Inferior parietal cortex (tissue), 1 donor: ENCODE data around the gene PCDH12.

Experiments
- DNase-seq: peaks from one replicate; pipeline ENCODE4 v3.0.0-alpha.2; 2016; ENCODE audit errors: extremely low spot score

Gene PCDH12

GRCh38 chr5:141966275-141966962, 8.4 kb upstream of the PCDH12 start:
- DNase-seq = no peak

DNA sequence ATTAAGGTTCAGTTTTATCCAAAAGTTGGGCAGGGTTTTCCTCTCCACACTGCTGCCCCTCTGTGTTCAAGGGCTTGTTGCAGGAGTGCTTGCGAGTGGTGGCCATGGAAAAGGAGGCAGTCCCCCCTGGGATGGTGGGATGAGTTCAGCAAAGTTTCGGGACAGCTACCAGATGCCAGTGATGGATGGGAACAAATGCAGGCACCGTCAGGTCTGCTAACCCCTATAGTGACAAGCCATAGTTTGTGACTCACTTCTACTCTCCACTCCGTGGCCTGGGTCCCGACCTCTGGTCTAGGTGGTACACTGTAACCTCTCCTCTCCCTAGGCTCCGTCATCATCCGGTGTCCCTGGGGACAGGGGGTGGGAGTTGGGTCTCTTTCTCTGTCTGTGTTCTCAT, 7.1 kb upstream of the PCDH12 start:
- no peak for DNase-seq

GRCh38 chr5:141963701-141964100, 5.7 kb upstream of the PCDH12 start:
- no peak for DNase-seq

DNA sequence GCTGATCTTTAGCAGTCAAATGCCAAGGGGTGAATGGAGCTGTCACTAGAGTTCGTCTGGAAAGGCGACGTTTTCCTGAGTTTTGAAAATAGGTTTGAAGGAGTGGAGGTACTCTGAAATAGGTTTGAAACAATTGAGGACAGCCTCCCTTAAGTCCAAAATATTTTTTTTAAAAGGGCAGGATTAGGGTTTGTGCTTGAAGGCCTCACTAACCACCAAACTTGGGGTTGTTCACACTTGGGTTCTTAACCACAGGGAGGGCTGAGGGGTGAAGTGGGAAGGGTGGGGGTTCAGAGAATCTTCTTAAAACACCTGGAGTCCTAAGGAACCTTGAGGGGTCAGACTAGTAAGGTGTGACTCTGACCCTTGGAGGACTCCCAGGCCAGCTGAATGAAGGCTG, 3.5 kb upstream of the PCDH12 start:
- DNase-seq = no peak

DNA sequence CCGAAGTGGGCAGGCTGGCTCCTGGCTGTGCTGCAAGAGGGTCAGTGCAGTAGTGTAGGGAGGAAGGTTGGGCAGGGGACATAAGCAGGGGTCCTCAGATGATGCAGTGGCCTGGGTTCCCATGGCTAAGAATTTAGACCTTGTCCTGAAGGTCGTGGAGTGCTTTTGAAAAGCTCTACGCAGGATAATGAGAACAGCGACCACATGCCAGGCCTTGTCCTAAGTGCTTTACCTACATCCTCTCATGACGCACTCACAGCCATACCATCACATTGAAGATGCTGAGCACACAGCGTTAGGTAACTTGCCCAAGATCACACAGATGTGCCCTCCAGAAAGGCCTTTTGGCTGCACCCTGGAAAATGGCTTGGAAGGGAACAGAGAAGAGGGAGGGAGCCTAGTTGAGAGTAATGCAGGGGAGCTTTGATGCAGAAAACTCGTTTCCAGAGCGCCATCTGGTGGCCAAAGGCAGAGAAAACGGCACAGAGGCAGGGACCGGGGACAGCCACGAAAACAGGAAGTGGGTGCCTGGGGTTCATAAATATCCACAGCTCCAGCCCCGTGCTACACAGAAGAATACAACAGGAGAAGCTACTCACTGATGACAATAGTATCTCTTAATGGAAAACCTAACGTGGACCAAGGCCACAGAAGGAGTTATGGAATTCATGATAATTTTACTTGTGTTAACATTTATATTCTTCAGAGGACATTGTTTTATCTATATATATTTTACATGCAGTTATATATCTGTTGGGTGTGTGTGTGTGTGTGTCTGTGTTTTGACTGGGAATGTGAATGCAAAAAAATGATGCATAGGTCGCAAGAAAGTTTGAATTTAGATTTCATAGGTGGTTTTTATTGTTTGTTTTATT, 2.7 kb upstream of the PCDH12 start:
- DNase-seq = peak; percentile 99

DNA sequence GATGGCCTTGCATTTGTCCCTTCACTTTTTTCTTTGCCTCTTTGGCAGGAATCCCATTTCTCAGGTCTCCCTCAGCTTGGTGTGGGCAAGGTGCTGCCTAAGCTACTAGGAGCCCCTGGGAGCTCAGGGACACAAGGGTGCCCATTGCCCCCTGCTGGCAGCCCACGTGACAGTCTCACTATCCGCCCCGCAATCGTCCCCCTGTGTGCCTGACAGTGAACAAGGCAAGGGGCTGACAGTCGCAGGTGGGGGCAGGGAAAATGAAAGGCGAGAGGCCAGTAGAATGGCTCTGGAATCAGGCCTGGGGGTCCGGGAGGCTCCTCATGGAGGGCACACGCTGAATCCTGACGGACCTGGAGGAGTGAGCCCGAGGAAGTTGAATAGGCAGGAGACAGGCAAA, 2.0 kb upstream of the PCDH12 start:
- no peak for DNase-seq

DNA sequence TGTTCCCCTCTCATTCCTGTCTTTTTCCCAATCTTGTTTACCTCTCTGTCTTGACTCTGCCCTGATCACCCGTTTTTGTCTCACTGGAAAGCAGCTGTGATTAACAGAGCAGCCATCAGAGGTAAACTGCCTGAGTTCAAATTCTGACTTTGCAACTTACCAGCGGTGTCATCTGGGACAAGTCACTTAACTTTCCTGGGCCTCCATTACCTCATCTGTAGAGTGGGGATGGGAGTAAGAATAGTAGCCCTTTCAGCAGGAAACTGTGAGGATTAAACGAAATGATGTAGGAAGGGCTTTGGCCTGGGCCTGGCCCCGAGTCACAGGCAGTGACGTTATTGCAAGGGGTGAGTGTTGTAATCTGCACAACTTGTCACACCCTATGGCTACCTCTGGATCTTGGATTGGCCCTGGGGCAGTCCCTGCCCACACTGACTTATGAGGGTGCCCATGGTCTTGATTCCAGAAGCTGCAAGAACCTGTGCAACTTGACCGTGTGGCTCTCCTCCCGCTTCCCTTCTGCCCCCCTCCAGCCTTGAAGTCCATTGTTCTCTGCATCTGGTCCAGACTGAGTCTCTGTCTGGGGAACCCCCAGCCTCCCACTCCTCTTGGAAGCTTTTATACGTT, 657 bp upstream of the PCDH12 start:
- no peak for DNase-seq

DNA sequence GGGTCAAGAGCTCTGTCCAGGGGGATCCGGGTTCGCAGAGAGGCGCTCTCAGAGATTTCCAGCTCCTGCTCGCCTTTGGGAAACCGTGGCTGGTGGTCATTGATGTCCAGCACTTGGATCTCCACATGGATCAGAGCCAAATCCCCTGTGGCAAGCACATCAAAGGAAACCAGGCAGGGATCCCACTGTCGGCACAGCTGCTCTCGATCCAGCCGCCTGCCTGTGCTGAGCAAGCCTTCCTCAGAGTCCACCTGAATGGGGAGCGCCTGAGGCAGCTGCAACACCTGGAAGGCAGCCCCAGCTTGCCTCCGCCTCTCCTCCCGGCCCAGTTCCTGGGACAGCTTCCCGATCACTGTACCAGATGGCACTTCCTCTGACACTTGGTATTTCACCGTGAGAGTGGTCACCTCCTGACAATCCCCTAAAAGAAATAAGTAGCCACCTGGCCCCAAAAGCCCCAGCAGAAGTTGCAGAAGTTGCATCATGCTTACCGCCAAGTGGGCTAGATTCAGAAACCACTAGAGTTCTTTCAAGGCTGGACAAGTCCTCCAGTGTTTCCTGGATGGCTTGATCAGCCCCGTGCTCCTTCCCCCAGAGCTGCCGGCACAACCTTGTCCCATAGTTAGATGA, 520 bp downstream of the PCDH12 start:
- DNase-seq = no peak

DNA sequence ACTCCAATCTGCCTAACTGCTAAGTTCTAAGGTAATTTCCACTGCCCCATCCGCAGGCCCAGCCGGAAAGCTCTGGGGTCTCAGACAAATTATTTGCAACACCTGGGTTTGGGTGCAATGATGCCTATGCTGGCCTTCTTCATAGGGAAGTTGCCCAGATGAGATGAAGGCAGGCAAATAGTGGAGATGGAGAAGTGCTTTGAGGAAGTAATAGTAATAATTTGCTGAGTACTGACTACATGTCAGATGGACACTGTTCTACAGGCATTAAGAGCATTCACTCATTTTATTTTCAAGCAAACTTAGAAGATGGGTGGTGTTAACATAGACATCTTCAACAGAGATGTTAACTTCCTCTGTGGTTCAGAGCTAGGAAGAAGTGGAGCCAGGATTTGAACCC, 3.8 kb downstream of the PCDH12 start:
- DNase-seq = no peak

DNA sequence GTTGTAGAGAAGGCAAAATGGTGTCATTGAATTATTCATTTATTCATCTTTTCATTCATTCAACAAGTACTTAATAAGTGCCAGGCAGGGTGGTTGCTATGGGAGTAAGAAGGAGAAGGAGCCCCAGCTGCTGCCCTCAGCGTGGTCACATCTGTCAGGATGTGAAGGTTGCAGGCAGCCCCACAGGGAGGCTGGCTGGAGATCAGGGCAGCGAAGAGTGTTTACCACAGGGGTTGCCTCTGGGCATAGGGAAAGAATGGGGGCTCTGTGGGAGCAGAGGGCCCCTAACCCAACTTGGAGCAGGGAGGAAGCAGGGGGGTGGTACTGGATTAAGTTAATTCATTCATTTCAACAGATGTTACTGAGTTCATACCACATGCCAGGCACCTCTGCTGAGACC, 6.0 kb downstream of the PCDH12 start:
- DNase-seq = no peak

DNA sequence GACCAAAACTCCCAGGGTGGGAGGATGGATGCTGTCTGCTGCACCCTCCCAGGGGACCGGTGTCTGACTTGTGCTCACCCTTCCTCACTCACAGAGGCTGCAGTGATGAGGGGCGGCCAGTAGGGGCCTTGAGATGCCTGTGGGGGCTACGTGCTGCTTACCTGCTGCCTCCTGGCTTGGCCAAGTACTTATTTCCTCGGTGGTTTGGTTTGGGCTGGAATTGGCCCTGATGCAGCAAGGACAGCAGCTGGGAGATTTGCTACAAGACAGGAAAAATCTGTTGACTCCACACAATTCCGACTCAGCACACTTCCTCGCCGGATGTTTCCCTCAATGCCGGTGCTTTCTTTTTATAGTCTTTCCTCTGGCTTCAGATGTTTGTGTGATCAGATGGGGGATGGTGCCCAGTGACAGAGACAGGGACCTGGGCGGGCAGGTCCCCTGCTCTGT, 6.6 kb downstream of the PCDH12 start:
- DNase-seq = no peak

DNA sequence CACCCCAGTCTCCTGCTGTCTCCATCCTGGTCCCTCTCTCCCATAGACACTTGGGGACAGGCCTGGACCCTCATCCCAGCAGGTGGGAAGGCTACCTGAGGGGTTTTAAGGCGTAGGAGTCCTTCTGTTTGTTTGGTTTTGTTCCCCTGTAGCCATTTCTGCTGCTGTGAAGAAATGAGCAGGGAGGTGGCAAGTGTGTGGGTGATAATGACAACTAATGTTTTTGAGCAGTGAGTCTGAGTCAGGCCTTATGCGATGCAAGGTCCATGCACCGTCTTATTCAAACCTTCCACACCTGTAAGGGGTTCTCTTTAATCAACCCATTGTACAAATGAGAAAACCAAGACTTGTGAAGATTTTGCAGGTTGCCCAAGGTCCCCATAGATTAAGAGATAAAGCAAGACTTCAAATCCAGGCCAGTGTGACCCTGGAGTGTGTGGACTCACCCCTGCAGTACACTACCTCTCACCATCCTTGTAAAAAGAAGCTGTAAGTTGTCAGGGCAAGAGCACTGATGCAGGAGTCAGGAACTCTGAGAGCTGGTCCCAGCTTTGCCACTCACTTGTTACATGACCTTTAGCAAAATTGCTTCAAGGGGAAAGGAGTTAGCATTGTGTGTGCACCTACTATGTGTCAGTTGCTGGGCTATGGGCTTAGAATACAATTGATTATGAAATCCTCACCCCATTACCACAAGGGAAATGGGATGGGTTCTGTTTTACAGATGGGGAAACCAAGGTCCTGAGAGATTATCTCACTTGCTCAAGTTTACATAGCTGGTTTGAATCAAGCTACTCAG, 7.6 kb downstream of the PCDH12 start:
- DNase-seq = no peak

DNA sequence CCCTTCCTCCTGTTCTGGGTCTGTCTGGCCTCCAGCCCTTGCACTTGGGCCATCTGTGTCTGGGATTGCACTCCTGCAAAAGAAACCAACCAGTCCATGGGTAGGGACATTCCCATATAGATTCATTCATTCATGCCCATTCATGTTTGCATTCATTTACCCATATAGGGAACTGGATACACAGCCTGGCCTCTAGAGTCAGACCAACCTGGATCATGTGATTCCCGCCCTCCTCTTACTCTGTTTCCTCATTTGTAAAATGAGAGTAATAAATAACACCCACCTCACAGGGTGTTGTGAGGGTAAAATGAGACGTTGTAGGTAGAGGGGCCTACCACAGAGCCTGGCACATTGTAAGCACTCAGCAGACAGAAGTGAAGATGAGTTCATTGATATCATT, 8.5 kb downstream of the PCDH12 start:
- DNase-seq = no peak

DNA sequence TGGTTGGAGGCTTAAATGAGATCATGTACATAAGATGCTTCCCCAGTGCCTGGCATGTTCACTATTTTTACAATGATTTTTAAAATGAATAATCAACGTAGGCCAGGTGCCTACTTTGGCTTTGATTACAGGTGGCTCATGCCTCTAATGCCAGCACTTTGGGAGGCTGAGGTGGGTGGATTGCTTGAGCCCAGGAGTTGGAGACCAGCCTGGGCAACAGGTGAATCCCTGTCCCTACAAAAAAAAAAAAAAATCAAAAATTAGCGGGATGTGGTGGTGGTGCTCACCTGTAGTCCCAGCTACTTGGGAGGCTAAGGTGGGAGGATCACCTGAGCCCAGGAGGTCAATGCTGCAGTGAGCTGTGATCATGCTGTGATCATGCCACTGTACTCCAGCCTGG, 9.2 kb downstream of the PCDH12 start:
- no peak for DNase-seq

- no peak for DNase-seq
Observed at GRCh38 chr5:141947316-141947715, 10.7 kb downstream of the PCDH12 start.

DNA sequence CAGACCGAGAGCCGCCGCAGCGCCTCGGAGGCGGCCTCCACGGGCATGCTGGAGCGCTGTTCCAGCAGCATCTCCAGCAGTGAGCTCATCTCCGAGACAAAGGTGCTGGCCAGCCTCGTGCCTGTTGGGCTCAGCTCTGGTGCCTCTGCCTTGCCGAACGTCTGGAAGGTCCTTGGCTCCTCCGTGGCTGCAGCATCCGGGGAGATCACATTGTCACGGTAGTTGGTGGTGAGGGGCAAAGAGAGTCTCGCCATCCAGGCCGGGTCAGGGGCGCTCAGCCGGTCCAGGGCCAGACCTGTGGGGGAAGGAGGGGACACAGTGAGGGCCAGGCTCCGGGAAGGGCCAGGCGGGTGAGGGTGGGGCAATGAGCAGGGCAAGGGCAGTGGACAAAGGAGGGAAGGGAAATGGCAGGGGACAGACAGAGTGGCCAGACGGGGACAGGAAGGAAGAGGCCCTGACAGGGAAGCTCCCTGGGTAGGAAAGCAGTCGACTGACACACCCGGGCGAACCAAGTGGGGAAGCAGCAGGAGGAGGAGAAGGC, 12.4 kb downstream of the PCDH12 start:
- DNase-seq = no peak

DNA sequence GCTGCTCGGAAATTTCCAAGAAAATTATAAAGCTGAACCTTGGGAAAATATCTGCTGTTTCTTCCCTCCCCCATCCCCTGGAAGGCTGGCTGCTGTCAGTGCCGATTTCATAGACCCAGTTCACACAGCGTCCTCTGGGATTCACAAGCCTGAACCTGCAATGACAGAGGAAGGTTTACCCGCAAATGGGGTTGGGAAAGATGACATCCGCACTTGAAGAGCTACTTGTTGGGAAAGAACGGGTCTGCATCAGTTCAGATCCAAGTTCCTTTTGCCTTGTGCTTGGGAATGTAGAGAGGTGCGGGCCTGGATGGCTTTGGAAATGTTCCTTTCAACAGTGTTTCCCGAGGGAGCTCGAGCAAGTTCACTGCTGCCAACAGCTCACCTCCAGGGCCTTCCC, 13.9 kb downstream of the PCDH12 start:
- DNase-seq = no peak

- no peak for DNase-seq
Observed at GRCh38 chr5:141942185-141942857, 15.7 kb downstream of the PCDH12 start.

- no peak for DNase-seq
Observed at GRCh38 chr5:141941779-141942178, 16.2 kb downstream of the PCDH12 start.

GRCh38 chr5:141941307-141941706, 16.7 kb downstream of the PCDH12 start:
- DNase-seq = no peak
